NCI-H446 (cell line): ENCODE results near the gene HSP90AA1.
"Not testable (repeated sequence)": the region's sequence is repeated elsewhere in the genome, so short reads cannot be mapped to it uniquely, and the experiment has no call there.

Source experiments
- DNase-seq, 2 experiments: peaks; one replicate each; lab custom pipeline; 2025; lab: John Stamatoyannopoulos, UW

HSP90AA1 gene

DNA sequence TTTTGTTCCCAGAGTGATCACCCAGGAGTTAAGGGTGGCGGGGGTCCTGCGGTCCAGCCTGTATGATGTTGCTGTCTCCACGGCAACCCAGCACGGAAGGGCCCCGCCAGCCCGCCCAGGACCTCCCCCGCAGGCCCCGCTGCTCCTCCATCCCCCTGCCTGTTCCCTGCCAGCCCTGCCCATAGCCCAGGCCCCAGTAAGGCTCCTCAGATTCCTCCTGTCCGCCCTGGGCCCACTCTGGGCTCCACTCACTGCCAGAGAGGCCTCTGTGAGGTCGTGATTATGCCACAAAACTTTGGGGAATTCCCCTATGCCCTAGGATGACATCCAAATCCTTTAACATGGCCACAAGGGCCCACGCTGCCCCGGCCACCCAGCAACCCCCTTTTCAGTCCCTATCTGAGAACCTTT lies 20.8 kb downstream of the HSP90AA1 start:
- DNase-seq: no peak

DNA sequence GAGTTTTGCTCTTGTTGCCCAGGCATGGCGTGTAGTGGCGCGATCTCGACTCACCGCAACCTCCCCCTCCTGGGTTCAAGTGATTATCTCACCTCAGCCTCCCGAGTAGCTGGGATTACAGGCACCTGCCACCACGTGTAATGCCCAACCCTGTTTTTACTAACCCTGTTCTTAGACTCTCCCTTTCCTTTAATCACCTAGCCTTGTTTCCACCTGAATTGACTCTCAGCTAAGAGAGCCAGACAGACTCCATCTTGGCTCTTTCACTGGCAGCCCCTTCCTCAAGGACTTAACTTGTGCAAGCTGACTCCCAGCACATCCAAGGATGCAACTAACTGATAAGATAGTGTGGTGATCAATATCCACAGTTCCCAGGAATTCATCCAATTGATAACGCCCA lies 22.3 kb downstream of the HSP90AA1 start:
- not testable (repeated sequence) for DNase-seq

DNA sequence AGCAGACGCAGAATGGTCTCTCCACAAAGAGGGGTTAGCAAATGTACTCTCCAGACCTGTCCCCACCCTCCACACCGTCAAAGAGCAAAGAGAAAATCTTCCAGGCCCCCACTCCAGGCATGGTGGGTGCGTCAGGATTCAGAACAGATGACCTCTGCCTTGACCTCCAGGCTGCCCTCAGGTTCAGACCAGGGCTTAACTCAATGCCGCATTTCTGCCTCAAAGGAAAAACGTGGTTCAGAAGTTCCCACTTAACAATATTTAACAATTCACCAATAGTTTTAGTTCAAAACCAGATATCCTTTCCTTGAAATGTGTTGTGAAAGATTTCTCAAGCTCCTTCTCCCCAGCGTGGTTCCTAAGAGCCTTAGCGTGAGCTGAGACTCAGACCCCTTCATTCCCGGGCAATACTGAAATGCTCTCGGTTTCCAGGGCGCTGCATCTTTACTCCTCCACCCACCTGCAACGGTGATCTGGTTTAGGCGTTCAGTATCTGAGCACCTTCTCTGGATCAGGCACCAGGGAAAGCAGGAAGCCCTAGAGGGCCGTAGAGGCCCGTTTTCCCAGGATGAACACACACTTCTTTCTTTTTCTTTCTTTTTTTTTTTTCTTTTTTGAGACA lies 22.9 kb downstream of the HSP90AA1 start:
- no peak for DNase-seq

DNA sequence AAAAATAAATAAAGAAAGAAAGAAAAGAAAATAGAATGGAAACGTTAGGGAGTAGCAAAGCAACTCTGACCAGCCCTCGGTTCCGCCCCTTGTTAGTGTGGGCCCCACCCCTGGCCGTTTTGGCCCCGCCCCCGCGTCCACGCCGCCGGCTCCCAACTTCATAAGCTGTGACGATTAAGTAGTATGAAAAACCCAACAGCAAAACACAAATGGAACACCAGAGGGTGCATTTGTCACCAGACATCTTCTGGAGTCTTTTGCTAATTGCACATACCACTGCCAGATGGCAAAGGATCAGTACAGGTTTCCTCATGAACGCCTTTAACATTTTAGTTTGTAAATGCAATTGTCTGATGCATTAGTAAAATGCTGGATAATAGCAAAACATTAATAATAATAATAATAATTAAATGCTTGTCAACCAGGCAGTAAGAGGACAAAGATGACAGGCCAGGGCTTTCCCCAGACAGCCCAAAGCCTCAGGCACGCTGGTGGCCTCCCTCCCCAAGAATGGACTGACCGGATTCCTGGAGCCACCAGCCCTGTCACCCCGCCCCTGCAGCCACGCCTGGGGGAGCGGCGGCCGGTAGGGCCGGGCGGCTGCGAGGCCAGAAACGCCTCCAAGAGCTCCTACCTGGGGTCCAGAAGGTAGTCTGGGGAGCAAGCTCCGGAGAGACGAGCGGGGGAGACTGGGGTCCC lies 23.6 kb downstream of the HSP90AA1 start:
- DNase-seq: peak; percentile 60 to 89

DNA sequence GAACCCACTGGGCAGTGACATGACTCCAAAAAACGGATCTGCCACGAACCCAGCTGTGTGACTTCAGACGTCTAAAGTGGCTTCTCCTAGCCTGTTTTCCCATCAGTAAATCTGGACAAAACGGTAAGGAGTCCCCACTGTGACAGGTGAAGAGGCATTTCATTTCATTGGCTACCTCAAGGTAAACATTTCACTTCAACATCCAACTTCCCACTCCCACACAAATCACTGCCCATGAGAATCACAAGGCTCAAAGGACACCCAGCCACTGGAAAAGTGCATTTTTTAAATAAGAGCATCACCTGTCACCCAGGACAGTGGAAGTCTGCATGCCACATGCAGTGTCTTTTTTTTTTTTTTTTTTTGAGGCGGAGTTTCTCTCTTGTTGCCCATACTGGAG lies 27.9 kb downstream of the HSP90AA1 start:
- no peak for DNase-seq

DNA sequence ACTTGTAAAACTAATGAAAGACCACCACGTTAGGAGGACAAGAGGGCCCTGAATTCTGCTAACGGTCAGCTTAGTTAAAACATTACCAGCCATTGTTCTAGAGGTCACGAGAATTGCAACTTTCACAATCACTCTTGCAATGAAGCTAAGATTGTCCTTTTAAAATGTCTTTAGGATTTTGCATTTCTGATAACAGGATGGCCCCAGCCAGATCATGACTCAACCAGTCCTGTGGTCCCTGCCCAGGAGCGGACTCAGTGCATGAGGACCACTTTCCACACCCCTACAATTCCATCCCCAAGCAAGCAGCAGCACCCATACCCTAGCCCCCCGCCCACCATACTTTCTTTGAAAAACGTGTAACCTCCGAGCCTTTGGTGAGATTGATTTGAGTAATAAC lies 28.7 kb downstream of the HSP90AA1 start:
- DNase-seq: no peak

DNA sequence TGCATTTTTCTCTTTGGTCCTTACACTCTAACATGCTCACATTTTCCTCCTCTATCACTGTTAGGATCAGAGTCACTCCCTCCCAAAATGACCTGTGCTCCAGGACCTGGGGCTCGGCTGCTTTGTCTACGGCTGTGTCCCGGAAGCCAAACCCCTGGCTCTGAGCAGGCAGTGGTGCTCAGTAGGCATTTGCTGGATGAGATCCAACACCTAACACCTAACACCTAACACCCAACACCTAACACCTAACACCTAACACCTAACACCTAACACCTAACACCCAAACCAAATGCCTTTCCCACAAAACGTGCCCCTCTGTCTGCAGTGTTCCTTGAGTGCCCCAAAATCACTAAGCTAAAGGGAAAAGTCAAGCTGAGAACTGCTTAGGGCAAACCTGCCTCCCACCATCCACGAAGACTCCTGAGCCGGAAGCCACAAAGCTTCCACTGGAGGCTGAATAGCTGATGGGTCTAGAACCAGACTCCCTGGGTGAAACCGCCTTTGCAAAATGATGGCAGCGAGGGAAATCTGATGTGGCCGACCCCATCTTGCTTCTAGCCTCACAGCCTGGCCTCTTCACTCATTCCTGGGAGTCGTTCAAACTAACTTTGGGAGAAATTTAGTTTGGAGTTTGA lies 29.2 kb downstream of the HSP90AA1 start:
- no peak for DNase-seq

DNA sequence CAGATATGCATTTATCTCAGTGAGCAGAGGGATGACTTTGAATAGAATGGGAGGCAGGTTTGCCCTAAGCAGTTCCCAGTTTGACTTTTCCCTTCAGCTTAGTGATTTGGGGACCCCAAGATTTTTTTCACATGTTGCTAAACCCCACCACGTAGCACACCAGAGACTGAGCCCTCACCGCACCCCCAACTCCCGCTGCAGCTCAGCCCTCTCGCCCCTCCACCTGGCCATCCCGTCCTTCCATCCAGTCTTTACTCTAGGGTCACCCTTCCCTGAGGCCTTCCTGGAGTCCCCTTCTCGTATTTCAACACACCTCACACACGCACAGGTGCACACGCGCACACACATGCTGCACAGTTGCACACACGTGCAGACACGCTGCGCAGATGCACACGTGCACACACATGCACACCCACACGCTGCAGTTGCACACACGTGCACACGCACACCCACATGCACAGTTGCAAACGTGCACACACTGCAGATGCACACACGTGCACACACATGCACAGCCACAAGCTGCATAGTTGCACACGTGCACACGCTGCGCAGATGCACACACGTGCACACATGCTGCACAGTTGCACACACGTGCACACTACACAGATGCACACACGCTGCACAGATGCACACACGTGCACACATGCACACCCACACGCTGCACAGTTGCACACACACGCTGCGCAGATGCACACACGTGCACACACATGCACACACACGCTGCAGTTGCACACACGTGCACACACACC lies 30.0 kb downstream of the HSP90AA1 start:
- no peak for DNase-seq

DNA sequence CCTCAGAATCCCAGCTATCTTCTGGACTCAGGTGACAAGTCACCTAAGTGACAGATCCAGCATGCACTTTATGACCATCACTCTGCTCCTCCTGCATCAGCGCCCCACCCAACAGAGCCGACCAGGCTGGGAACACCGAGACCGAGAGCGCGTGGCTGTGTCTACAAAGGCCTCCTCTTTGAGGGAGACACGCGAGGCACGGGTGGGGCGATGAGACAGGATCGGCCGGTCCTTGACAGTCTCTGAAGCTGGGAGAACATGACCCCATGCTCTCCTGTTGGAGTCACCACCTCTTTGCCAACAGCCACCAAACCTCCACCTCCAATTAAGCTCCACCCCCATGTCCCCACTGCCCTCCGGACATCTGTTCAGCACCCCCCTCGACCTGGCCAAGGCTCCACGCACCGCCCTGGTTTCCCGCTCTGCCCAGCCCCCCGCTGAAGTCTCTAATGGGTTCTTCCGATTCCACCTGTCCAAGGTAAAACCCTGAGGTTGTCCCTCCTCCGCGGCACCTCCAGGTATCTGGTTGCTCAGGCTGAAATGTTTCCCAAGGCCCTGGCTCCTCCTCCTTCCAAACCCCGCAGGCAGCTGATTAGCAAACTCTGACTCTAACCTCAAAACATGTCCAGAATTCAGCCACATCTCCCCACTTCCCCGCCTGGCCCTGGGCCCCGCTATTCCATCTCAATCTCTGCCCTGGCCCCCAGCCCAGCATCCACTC lies 31.5 kb downstream of the HSP90AA1 start:
- no peak for DNase-seq

DNA sequence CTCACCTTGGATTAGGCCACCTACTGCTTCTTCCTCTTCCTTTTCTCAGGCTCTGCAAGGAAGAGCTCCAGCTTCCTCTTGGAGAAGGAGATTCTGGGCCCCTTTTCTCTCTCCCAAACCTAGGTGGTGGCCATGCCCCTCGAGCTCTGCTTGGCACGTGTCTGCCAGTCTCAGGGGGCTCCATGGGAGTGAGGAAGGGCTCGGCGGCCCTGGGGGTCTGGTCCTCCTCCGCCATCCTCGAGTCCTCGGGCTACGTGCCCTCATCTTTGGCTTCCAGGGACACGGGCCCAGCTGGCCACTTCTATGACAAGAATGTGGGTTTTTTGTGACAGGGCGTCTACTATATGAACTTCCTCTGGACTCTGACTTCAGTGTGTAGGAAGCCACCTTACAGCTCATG lies 34.3 kb downstream of the HSP90AA1 start:
- DNase-seq: no peak

DNA sequence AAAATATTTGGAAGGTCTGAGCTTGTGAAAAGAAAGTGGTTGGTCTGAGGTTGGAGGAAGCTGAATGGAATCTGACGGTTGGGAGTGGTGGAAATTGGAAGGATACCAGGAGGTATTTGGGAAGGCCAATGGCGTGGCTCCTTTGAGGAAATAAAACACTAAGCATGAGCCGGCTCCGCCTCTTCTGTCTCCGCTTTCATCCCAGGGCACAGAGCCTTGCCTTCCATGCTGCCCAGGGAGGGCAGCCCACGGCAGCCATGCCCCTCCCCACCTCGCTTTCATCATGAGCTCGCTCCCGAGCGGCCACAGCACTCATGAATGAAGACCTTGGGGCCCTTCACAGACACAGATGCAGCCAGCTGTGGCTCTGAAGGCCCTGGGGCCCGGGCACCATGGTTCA lies 36.2 kb downstream of the HSP90AA1 start:
- DNase-seq: no peak

DNA sequence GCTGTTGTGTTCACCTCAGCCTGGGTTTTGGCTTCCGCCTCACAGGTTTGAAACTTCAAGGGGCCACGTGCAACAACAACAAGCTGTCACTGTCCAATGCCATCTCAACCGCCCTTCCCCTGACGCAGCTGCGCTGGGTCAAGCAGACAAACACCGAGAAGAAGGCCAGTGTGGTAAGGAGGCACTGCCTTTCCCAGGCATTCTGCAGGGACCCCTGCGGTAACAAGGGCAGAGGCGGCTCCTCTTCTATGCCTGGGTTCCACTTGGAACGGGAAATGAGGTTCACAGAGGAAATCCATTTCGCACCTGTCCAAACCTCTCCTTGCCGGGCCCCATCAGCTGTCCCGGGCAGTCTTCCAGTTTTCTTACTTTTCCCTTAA lies 36.8 kb downstream of the HSP90AA1 start:
- DNase-seq: no peak

DNA sequence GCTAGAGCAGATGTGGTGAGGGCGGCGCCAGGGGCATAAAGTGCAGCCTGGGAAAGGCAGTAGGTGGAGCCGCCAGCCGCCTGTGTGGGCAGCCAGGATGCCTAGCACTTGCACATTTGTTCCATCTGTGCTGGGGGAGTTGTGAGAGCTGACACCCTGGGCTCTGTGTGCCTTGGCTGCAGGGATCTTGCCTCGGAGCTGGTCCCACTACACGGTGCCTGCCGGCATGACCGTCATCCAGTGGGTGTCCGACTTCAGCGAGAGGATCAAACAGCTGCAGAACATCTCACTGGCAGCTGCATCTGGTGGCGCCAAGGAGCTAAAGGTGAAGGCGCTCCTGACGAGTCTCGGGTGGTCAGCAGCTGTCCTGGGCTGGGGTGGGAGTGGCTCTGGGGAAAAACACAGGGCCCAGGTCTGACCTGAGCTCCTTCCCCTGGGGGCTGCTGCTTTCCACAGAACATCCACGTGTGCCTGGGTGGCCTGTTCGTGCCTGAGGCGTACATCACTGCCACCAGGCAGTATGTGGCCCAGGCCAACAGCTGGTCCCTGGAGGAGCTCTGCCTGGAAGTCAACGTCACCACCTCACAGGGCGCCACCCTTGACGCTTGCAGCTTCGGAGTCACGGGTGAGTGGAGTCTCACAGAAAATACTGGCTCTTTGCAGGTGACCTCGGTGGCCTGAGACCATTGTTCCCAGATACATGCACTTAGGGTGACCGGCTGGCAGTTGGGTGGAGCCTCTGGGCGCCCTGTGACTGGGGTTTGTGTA lies 37.4 kb downstream of the HSP90AA1 start:
- DNase-seq: no peak

DNA sequence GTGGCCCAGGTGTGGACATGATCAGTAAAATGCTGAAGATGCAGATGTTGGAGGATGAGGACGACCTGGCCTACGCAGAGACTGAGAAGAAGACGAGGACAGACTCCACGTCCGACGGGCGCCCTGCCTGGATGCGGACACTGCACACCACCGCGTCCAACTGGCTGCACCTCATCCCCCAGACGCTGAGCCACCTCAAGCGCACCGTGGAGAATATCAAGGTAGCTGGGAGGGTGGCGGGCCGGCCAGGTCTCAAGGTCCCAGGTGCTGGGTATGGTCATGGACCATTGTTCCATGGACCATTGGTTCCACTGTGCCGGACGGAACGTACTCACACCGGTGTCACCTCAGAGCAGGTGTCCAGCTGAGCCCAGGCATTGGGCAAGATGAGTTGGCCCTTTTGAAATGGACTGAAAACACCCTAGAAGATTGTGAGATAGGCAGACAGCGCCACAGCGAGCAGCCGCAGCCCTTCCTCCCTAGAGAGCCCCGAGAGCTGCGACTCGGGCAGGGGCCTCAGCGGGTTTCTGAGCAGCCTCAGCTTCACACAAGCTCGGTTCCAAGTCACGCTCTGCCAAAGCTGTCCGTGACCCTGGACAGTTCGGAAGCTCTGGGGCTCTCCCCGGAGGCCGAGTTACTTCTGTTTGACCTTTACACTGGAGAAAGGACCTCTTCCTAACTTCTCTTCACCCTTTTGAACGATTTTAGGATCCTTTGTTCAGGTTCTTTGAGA lies 38.9 kb downstream of the HSP90AA1 start:
- DNase-seq: no peak

DNA sequence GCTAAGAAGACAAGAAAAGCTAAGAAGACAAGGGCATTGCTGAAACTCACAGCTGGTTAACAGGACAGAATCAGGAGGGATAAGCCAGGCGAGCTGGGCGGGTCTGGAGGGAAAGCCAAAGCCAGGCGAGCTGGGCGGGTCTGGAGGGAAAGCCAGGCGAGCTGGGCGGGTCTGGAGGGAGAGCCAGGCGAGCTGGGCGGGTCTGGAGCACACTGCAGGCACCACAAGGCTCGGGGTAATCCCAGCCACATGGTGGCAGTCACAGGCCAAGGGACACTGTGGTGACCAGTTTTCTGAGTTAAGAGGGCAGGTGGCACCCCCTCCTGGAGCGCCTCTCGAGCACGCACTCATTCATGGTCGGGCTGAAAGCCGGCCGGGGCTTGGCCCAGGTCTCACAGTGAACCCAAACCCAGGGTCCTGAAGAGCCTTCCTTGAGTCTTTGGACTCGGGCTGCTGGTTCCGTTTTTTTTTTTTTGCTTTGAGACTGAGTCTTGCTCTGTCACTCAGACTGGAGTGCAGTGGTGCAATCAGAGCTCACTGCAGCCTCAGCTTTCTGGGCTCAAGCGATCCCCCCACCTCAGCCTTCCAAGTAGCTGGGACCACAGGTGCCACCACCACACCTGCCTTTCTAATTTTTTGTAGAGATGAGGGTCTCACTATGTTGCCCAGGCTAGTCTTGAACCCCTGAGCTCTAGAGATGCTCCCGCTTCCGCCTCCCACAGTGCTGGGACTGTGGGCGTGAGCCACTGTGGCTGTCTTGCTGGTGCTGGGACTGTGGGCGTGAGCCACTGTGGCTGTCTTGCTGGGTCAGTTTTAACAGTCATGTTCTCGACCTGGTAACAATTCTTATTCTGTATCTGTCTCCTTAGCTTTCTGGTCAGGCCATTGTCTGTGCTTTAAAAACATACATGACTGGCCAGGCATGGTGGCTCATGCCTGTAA lies 40.2 kb downstream of the HSP90AA1 start:
- peak in 1 of 2 experiments; percentile 21 for DNase-seq

DNA sequence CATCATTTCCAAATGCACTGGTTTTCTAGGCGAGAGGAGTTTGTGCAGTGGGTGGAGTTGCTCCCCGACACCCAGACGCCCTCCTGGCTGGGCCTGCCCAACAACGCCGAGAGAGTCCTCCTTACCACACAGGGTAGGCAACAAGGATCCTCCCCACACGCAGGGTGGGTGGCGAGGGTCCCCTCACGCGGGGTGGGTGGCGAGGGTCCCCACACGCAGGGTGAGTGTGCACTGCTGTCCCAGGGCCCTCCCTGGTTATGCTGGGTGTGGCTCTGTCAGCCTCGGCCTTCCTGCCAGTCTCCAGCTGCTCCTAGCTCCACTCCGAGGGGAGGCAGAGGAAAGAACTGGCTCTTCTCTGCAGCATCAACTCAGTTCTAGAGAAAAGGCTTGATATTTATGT lies 42.3 kb downstream of the HSP90AA1 start:
- DNase-seq: no peak

DNA sequence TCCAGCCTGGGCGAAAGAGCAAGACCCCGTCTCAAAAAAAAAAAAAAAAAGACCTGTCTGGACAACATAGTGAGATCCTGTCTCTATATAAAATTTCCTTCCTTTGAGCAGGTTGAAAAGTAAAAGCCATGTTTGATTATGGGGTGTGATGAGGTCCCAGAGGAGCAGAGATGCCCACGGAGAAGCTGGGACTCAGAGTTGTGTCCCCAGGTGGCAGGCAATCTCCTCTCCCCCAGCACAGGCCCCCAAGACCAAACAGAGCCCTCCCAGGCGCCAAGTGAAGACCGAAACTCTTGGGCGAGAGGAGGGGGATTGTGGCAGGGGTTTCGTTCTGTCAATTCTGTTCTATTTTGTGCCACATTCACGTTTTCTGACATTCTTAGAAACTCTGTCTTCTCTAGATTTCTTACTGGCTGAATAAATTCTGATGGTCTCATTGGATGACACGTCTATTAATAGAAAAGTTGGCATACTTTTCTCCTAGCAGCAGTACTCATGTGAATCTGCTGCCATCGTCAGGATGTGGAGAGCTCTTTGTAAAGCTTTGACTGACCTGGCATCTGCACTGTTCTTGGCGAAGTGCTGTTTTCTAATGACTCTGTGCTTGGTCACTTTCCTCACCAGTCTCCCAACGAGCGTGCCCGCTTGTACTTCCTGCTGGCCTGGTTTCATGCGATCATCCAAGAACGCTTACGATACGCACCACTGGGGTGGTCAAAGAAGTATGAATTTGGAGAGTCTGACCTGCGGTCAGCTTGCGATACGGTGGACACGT lies 43.4 kb downstream of the HSP90AA1 start:
- DNase-seq: no peak

DNA sequence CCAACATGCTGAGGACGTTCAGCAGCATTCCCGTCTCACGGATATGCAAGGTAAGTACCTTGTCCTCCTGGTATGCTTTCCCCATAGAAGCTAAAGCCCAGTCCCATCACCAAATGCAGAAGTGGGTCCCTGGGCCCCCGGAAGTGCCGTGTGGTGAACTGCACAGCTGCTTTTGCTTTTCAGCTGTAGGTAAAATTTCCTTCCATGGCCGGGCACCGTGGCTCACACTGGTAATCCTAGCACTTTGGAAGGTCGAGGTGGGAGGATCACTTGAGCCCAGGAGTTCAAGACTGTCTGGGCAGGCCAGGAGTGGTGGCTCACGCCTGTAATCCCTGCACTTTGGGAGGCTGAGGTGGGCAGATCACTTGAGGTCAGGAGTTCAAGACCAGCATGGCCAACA lies 44.1 kb downstream of the HSP90AA1 start:
- no peak for DNase-seq

DNA sequence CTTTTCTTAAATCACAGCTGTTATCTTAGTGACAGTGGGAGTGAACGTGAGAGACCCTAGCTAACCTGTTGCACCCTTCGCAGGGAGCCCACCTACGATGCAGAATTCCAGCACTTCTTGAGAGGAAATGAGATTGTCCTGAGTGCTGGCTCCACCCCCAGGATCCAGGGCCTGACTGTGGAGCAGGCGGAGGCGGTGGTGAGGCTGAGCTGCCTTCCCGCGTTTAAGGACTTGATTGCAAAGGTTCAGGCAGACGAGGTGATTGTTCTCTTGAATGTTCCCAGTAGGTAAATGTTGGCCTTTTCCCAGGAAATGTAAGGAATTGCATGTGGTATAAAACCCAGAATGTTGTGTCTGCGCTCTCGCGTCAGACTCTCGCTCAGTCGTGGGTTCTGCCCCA lies 46.7 kb downstream of the HSP90AA1 start:
- no peak for DNase-seq
